EH (cell line): ENCODE data around the gene TRDN.
"Not testable (repeated sequence)": the region's sequence is repeated elsewhere in the genome, so short reads cannot be mapped to it uniquely, and the experiment has no call there.

Source experiments
- DNase-seq: peaks from one replicate; pipeline ENCODE4 v3.0.0-alpha.2; 2015; ENCODE audit warnings: low read depth

Gene TRDN

GRCh38 chr6:123503619-123504018 is 133.1 kb downstream of the TRDN start:
- DNase-seq, result no peak

DNA sequence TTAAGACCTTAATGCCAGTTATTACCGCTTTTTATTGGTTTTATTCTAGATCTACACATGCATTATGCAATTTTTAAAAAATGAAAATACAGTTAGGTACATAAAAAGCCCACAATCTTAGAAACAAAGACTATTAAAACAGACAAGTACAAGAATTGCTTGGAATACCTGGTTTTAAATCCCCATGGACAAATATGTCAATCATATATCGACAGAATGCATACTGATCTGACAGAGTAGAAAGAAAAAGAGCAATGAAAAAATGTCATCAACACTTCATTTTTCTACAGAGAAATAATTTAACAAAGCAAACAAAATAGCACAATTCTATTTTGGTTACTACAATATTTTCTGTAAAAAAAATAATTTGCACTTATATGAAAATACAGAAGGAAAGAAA is 139.7 kb downstream of the TRDN start:
- no peak for DNase-seq

- DNase-seq, result no peak
These were observed 147.2 kb downstream of the TRDN start for GRCh38 chr6:123489589-123489988.

DNA sequence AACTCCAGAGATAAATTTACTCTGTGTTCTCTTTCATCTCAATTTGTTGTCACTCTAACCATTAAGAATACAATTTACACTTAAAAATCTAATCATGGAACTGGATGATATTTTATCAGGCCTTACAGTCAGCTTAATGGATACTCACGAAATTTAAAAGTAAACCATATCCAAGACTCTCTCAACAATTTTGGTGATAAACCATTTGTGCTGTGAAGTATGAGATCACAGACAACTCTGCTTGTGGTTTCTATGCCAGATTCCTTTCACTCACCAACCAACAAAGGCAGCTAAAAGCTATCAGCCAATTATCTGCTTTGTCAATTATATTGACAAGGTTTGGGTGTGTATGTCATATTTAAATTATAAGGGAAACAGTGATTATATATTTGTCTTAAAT is 155.8 kb downstream of the TRDN start:
- no peak for DNase-seq

- DNase-seq, result not testable (repeated sequence)
These were observed 164.6 kb downstream of the TRDN start for GRCh38 chr6:123472025-123472702.

DNA sequence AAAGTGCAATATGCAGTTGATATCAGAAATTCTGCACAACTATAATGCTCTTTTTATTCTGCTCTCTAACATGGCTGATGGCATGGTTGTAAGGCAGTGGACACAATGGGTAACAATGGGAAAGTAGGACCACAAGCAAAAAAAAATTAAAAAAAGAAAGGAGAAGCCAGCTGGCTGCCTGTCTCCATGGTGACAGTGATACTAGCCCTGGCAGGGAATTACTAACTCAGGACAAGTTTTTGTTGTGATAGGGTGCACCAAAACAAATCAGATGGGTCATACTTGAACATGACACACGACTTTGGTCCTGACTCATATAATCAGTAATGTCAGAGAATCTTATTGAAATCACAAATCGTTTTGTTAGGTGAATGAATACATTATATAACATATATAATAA is 169.4 kb downstream of the TRDN start:
- DNase-seq, result no peak

GRCh38 chr6:123462152-123462551 is 174.6 kb downstream of the TRDN start:
- no peak for DNase-seq

- no peak for DNase-seq
These were observed 178.5 kb downstream of the TRDN start for GRCh38 chr6:123458218-123458617.

GRCh38 chr6:123456836-123457235 is 179.9 kb downstream of the TRDN start:
- no peak for DNase-seq

GRCh38 chr6:123454448-123454847 is 182.3 kb downstream of the TRDN start:
- DNase-seq, result no peak

GRCh38 chr6:123453071-123453470 is 183.7 kb downstream of the TRDN start:
- not testable (repeated sequence) for DNase-seq

- no peak for DNase-seq
These were observed 188.4 kb downstream of the TRDN start for GRCh38 chr6:123448306-123448884.

DNA sequence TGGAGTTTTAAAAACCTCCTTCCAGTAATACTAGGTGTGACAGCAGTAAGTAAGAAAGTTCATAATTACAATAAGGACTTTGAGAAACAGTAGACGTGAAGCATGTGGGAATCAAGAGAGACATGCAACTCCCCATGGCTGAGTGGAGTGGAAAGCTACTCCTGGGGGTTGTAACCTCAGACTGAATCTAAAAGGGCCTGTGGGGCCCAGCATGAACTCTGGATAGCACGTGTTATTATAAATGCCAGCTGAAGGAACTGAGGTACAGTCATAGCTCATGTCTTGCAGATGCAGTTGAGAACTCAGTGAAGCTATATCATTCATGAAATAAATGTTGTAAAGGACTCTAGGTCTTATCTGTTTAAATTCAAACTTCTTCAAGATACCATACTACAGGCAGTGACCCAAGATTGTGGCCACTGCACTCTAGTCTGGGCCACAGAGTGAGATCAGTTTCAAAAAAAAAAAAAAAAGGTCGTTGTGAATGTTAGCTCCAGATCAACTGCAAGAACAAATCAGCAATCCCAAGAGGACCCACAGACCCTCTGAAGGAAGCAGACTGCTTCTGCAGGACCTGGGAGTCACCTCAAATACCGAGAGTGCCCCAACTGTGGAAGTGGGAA is 189.3 kb downstream of the TRDN start:
- DNase-seq, result no peak

GRCh38 chr6:123439371-123439770 is 197.4 kb downstream of the TRDN start:
- DNase-seq, result no peak

- DNase-seq, result no peak
These were observed 202.6 kb downstream of the TRDN start for GRCh38 chr6:123434186-123434585.

GRCh38 chr6:123430970-123431369 is 205.8 kb downstream of the TRDN start:
- no peak for DNase-seq

DNA sequence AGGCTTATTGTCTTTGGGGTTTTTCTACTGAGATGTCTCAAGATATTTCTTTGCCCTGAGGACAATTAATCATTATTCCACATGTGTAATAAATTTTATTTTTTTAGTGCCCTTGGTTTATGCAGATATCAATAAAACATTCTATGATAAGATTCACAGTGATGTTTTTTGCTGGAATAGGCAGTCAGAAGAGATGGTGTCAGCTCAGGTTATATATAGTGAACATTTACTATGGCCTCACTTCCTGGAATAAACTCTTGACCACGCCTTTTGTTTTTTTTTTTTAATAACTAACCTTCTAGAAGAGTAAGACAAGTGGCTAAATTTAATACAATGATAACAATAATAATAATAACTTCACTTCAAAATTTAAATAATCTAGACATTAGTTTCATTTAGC is 209.7 kb downstream of the TRDN start:
- DNase-seq, result no peak

DNA sequence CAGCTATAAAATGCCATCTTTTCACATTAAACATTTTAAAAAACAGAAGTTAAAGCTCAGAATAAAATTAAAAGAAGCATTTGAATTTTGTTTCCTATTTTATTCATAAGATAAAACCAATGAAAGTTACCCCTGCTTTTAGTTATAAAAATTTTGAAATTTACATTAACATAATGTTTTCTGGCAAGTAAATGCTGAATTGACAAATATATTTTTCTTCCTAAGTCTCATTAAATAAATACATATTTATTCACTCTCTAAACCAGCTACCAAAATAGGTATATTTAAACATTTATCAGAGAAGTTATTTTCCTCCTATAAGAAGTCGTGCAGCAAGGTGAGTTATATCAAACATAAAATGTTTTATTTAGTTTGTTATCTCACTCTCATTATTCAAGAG is 213.6 kb downstream of the TRDN start:
- DNase-seq, result no peak

DNA sequence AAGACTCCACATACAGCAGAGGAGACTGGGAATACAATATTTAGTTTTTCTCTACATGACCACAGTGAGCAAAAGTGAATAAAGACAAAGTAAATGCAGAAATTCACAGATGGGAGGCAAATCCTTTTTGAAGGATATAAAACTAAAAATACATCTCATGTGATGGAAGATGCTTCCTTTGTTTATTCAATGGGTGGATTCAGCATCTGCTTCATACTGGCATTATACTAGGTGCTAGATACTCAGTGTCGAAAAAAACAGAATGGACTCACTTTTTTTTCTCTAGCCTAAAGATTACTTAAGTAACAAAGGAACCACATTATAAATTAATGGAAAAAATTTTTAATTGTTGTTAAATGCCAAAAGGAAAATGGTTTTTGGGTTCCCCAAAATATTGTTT is 216.2 kb downstream of the TRDN start:
- DNase-seq, result no peak

DNA sequence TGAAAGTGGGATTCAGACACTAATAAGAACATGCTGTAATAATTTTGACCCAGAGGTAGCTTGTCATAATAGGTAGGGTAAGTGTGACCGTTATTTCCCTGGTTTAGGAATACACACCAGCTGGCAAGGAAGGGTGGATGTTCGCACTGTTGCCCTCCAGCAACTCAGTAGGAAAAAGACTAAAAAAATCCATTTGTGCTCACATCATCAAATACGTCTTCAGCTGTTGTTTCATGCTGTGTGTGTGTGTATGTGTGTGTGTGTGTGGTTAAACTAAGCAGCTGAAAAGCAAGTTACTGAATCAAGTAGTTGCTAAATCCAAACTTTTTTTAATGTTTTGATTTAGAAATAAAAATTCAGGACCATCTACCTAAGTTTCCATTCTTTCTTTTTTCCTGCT is 218.7 kb downstream of the TRDN start:
- no peak for DNase-seq

DNA sequence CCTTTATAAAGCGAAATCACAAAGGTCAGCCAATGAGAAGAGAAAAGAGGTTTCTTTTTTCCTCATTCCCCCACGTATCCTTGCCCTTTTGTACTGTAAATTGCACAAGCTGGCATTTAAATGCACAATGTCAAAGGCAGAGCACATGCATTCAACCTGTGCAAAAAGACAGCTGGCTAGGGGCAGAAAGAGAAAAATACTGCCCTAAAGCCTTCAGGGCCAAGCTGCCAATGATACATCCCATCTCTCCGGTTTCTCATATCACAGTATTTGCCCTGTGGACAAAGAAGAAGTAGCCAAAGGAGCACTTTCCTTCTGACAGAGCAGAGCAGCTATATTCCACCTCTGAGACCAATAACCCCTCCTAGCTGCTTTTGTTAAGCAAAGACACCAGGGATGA is 219.2 kb downstream of the TRDN start:
- no peak for DNase-seq

- DNase-seq, result peak; percentile 45
These were observed 220.8 kb downstream of the TRDN start for GRCh38 chr6:123415844-123416468.

DNA sequence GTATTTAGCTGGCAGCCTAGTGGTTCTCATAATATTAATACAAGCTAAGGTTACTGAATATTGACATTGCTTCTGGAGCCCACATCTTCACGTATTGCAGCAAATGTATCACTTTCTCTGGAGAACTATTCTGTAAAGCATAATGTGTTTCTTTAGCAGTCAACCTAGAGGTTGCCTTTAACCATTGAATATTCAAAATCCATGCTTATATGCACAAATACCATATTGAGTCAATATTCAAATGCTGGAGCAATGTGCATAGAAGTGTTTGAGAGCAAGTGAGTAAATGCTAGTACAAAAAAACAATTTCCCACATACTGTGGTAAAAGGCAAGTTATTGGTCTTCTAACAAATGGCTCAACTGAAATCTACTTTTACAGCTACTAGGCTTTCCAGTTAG is 231.8 kb downstream of the TRDN start:
- DNase-seq, result no peak
